ENCODE data around the gene PALD1. TPM values are rescaled to one million over a fixed set of nuclear protein-coding genes. Genes with fewer than 3 reads are reported as not detected.

The PALD1 gene
- total RNA-seq, 1 experiment from 2014 or later: 33.1 TPM

GRCh38 chr10:70564113-70564725 is 85.7 kb downstream of the PALD1 start:
- H3K9ac ChIP-seq (ENCODE audit: low read length): no peak overlapping the region
- BruUV-seq (replicated peaks): no TSS peak
- ATAC-seq: no peak
- no peaks in the 10 kb centered on the region for H3K9me3 ChIP-seq (ENCODE audit: control insufficient read depth in 1 of 2, insufficient read depth in 1 of 2, low read depth in 1 of 2, low read length in 2 of 2)
- CTCF ChIA-PET: no interaction called here
- RAD21 ChIA-PET (ENCODE audit: low non-redundant PET in 1 of 2, low total read pairs in 2 of 2, uncharacterized antibody in 2 of 2, unreplicated experiment in 2 of 2): no interaction called here
- no peaks in the 10 kb centered on the region for H3K9me2 ChIP-seq (ENCODE audit: insufficient read depth)
- peaks cover 0 to 8% of the 10 kb centered on the region in 2 experiments; a peak in 1 of 4 replicates for H3K36me3 ChIP-seq (ENCODE audit: control insufficient read depth in 1 of 2, insufficient read depth in 2 of 2, low read length in 2 of 2)
- no peaks in the 10 kb centered on the region for H3K27me3 ChIP-seq (ENCODE audit: insufficient read depth, low read length)
- H2AFZ ChIP-seq (ENCODE audit: low read depth, low read length, poor library complexity, severe bottlenecking): no peak overlapping the region
- TF ChIP-seq, protein P1, sequence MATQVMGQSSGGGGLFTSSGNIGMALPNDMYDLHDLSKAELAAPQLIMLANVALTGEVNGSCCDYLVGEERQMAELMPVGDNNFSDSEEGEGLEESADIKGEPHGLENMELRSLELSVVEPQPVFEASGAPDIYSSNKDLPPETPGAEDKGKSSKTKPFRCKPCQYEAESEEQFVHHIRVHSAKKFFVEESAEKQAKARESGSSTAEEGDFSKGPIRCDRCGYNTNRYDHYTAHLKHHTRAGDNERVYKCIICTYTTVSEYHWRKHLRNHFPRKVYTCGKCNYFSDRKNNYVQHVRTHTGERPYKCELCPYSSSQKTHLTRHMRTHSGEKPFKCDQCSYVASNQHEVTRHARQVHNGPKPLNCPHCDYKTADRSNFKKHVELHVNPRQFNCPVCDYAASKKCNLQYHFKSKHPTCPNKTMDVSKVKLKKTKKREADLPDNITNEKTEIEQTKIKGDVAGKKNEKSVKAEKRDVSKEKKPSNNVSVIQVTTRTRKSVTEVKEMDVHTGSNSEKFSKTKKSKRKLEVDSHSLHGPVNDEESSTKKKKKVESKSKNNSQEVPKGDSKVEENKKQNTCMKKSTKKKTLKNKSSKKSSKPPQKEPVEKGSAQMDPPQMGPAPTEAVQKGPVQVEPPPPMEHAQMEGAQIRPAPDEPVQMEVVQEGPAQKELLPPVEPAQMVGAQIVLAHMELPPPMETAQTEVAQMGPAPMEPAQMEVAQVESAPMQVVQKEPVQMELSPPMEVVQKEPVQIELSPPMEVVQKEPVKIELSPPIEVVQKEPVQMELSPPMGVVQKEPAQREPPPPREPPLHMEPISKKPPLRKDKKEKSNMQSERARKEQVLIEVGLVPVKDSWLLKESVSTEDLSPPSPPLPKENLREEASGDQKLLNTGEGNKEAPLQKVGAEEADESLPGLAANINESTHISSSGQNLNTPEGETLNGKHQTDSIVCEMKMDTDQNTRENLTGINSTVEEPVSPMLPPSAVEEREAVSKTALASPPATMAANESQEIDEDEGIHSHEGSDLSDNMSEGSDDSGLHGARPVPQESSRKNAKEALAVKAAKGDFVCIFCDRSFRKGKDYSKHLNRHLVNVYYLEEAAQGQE (IDR thresholded peaks at IDR 0.05; ENCODE audit: low read depth): no peak
- TF ChIP-seq SRF (IDR thresholded peaks at IDR 0.05; ENCODE audit: low read depth) (no peak), EZH2phosphoT487 (IDR thresholded peaks at IDR 0.05; ENCODE audit: borderline replicate concordance) (no peak), ZNF274 (IDR thresholded peaks at IDR 0.05; ENCODE audit: low read depth, low read length) (no peak), TCF7L2 (IDR thresholded peaks at IDR 0.05; ENCODE audit: borderline replicate concordance, extremely low read depth, insufficient read depth, insufficient read length) (no peak), ZBTB33 (IDR thresholded peaks at IDR 0.05; ENCODE audit: extremely low read depth, insufficient replicate concordance, low read length) (no peak), CEBPB (IDR thresholded peaks at IDR 0.05; ENCODE audit: low read depth) (no peak), ZFX (IDR thresholded peaks at IDR 0.05) (no peak), RAD21 (IDR thresholded peaks at IDR 0.05; ENCODE audit: low read depth) (no peak), SIN3A (IDR thresholded peaks at IDR 0.05; ENCODE audit: low read depth) (no peak)
- POLR2A ChIA-PET: no interaction called here
- H3K27ac ChIP-seq (ENCODE audit: low read depth, low read length): no peak overlapping the region; the same call in 1 of the 2 replicates
- intact Hi-C loops (cut with micrococcal nuclease): no loop called here
- no peak overlapping the region for H3K4me3 ChIP-seq (replicated peaks in 1 of 2; ENCODE audit: low read depth in 1 of 2, low read length in 2 of 2)
- DNase-seq (ENCODE audit: low read depth, low spot score): no peak
- H4K20me1 ChIP-seq (ENCODE audit: insufficient read depth): no peaks in the 10 kb centered on the region
- H3K79me2 ChIP-seq (ENCODE audit: insufficient read depth, low read length): peaks cover 11% of the 10 kb centered on the region; the same call in 1 of the 2 replicates
- H3K4me1 ChIP-seq (ENCODE audit: control insufficient read depth in 1 of 2, insufficient read depth in 2 of 2, low read length in 2 of 2): peaks cover 6 to 67% of the 10 kb centered on the region in 2 experiments
- no peak overlapping the region for H3K4me2 ChIP-seq (ENCODE audit: low read length)

Measured in HCT116 (cell line).